ENCODE data around the gene LPCAT3. TPM values are rescaled to one million over a fixed set of nuclear protein-coding genes. Genes with fewer than 3 reads are reported as not detected.
A peak's percentile ranks its signal among the peaks of the same experiment; 100 is the strongest.

Gene LPCAT3
- total and polyA plus RNA-seq, 2 of the 13 experiments (the other 11 are each of a cell fraction or from before 2014, with no cell fraction given) = 44.5 to 64.3 TPM

- Histone ChIP-seq H3K79me2 (ENCODE audit: insufficient read depth, low read length) (peaks cover 31% of the 10 kb centered on the region), H3K9me3 (ENCODE audit: low read length) (no peaks in the 10 kb centered on the region), H3K4me2 (ENCODE audit: low read depth, low read length) (peak overlapping the region; percentile 88), H4K20me1 (ENCODE audit: insufficient read depth, low read length) (no peaks in the 10 kb centered on the region), H3K9ac (ENCODE audit: insufficient read depth, low read depth, low read length) (peak overlapping the region; percentile 79), H3K27ac (ENCODE audit: extremely low read length, insufficient read depth, low read length) (no peak overlapping the region), H3K4me3 (replicated peaks in 1 of 3; ENCODE audit: insufficient read depth in 1 of 3, low read depth in 2 of 3, low read length in 3 of 3) (peak overlapping the region; percentile 60 to 97 (median 85)), H3K36me3 (replicated peaks in 1 of 2; ENCODE audit: control insufficient read depth in 1 of 2, insufficient read depth in 2 of 2, low read length in 2 of 2) (peaks cover 2 to 6% of the 10 kb centered on the region in 2 experiments; a peak in 4 of 5 replicates), H3K27me3 (ENCODE audit: control insufficient read depth in 1 of 2, insufficient read depth in 2 of 2, low read length in 2 of 2) (no peaks in the 10 kb centered on the region; a peak in 1 of 5 replicates), H2AFZ (ENCODE audit: low read length) (no peak overlapping the region), H3K4me1 (ENCODE audit: insufficient read depth, low read length) (peaks cover 35% of the 10 kb centered on the region)
- ChIA-PET POLR2A (interaction anchor here (2.3 to 4.1 kb wide), 4 partner anchors 37 to 91 kb away, joined by 16 to 52 read pairs (median 31); partner anchors contain the start of genes C12orf57, C1RL and RNU7-1), CTCF (ENCODE audit: low intra/inter-chr PET ratio, low total read pairs) (no interaction called here)
- in situ Hi-C loops (cut with HindIII; ENCODE audit: extremely low pct_ligation_motif_present, low pct_unique_long_range_greater_than_20kb) (loop anchor here (5.0 kb wide), 1 partner anchor 35 kb away; no protein-coding TSS in a partner anchor), intact Hi-C loops (cut with micrococcal nuclease; ENCODE audit: unreplicated experiment) (no loop called here)
- DNase-seq (ENCODE audit: low spot score) (no peak), FAIRE-seq (no peak), ATAC-seq (no peak)
- BruUV-seq (replicated peaks) = TSS peak; percentile 63
- WGBS (ENCODE audit: low lambda C conversion rate) = 43% methylated on average over 6 of the region's 6 CpGs
- TF ChIP-seq ZFX (CRISPR knock-in tag; IDR thresholded peaks at IDR 0.05; ENCODE audit: low read depth) (0 out of 2 replicates have a peak, but pooled peaks have one; percentile 7), ZNF800 (CRISPR knock-in tag; IDR thresholded peaks at IDR 0.05) (no peak)
These were observed 1.2 kb downstream of the LPCAT3 start for GRCh38 chr12:7016958-7017571.

GRCh38 chr12:7015555-7016370 lies 2.5 kb downstream of the LPCAT3 start:
- 89% methylated on average over 6 of the region's 6 CpGs for WGBS (ENCODE audit: low lambda C conversion rate)
- Histone ChIP-seq H3K79me2 (ENCODE audit: insufficient read depth, low read length) (peaks cover 31% of the 10 kb centered on the region), H3K4me1 (ENCODE audit: insufficient read depth, low read length) (peaks cover 35% of the 10 kb centered on the region), H4K20me1 (ENCODE audit: insufficient read depth, low read length) (no peaks in the 10 kb centered on the region), H3K9me3 (ENCODE audit: low read length) (no peaks in the 10 kb centered on the region), H3K27me3 (ENCODE audit: control insufficient read depth in 1 of 2, insufficient read depth in 2 of 2, low read length in 2 of 2) (no peaks in the 10 kb centered on the region; a peak in 1 of 5 replicates), H2AFZ (ENCODE audit: low read length) (no peak overlapping the region), H3K4me3 (replicated peaks in 1 of 3; ENCODE audit: insufficient read depth in 1 of 3, low read depth in 2 of 3, low read length in 3 of 3) (no peak overlapping the region; a peak in 1 of 6 replicates), H3K9ac (ENCODE audit: insufficient read depth, low read depth, low read length) (no peak overlapping the region), H3K36me3 (replicated peaks in 1 of 2; ENCODE audit: control insufficient read depth in 1 of 2, insufficient read depth in 2 of 2, low read length in 2 of 2) (peaks cover 2 to 6% of the 10 kb centered on the region in 2 experiments; a peak in 4 of 5 replicates), H3K27ac (ENCODE audit: extremely low read length, insufficient read depth, low read length) (no peak overlapping the region), H3K4me2 (ENCODE audit: low read depth, low read length) (no peak overlapping the region; the same call in 1 of the 2 replicates)
- in situ Hi-C loops (cut with HindIII; ENCODE audit: extremely low pct_ligation_motif_present, low pct_unique_long_range_greater_than_20kb) = loop anchor here (5.0 kb wide), 1 partner anchor 33 kb away; no protein-coding TSS in a partner anchor
- POLR2A ChIA-PET = interaction anchor here (0.9 to 4.1 kb wide), 3 partner anchors 14 to 70 kb away, joined by 3 to 52 read pairs (median 3); no protein-coding TSS in a partner anchor
- FAIRE-seq (no peak), DNase-seq (ENCODE audit: low spot score) (no peak), ATAC-seq (no peak)
- CTCF ChIA-PET (ENCODE audit: low intra/inter-chr PET ratio, low total read pairs) = no interaction called here
- BruUV-seq (replicated peaks) = TSS peak; percentile 5
- TF ChIP-seq DRAP1 (CRISPR knock-in tag; IDR thresholded peaks at IDR 0.05) (no peak), FOXA1 (IDR thresholded peaks at IDR 0.05) (peak; percentile 94), FOXA1 (CRISPR knock-in tag; IDR thresholded peaks at IDR 0.05) (no peak), ZFP91 (CRISPR knock-in tag; IDR thresholded peaks at IDR 0.05; ENCODE audit: borderline replicate concordance) (no peak), ZSCAN25 (CRISPR knock-in tag; IDR thresholded peaks at IDR 0.05) (no peak)
- intact Hi-C loops (cut with micrococcal nuclease; ENCODE audit: unreplicated experiment) = no loop called here

Measured in HepG2 (cell line).